ENCODE measurements around the gene PRKCB.
A peak's percentile ranks its signal among the peaks of the same experiment; 100 is the strongest.

PRKCB gene

GRCh38 chr16:24255456-24256371 lies 419.9 kb downstream of the PRKCB start, which contains the start of gene CACNG3:
TSS of gene CACNG3 (plus strand) at chr16:24256335. CDS start at chr16:24256755, 420 bp downstream.
- DNase-seq (ENCODE audit: low read depth): peak; percentile 21

- DNase-seq (ENCODE audit: low read depth): no peak
These were observed 422.2 kb downstream of the PRKCB start for GRCh38 chr16:24257958-24258357.

- no peak for DNase-seq (ENCODE audit: low read depth)
These were observed 423.0 kb downstream of the PRKCB start for GRCh38 chr16:24258791-24259190.

- DNase-seq (ENCODE audit: low read depth): no peak
These were observed 427.0 kb downstream of the PRKCB start for GRCh38 chr16:24262816-24263215.

All from activated T-cell treated with anti-CD3 and anti-CD28 coated beads for 24 hours (primary cell).